HFF-Myc (cell line): ENCODE measurements around the gene PYGL.
A peak's percentile ranks its signal among the peaks of the same experiment; 100 is the strongest.
"Not testable (repeated sequence)": the region's sequence is repeated elsewhere in the genome, so short reads cannot be mapped to it uniquely, and the experiment has no call there.

Experiments used
- DNase-seq: peaks from one replicate; pipeline ENCODE4 v3.0.0-alpha.2; 2011; ENCODE audit warnings: low read depth; ENCODE audit errors: extremely low read depth
- H3K4me3 ChIP-seq: replicated peaks from 2 replicates; pipeline ENCODE4 v1.5.1; 2011; ENCODE audit warnings: low read depth, mild to moderate bottlenecking, control low read depth, low read length
- CTCF ChIP-seq: IDR thresholded peaks from 2 replicates; pipeline ENCODE4 v1.5.1; 2012; ENCODE audit warnings: mild to moderate bottlenecking, low read depth, low read length, control low read depth; ENCODE audit errors: missing control alignments

PYGL gene

GRCh38 chr14:50944647-50945413 is 547 bp upstream of the PYGL start:
- DNase-seq: no peak
- H3K4me3 ChIP-seq: peak overlapping the region; percentile 94
- no peak for TF ChIP-seq CTCF

GRCh38 chr14:50943261-50943942 is 881 bp downstream of the PYGL start:
- DNase-seq: no peak
- H3K4me3 ChIP-seq: peak overlapping the region; percentile 94
- no peak for TF ChIP-seq CTCF

- H3K4me3 ChIP-seq, DNase-seq: not testable (repeated sequence)
Measured at GRCh38 chr14:50941638-50942037, 2.6 kb downstream of the PYGL start.

- no peak overlapping the region for H3K4me3 ChIP-seq
- no peak for DNase-seq
- no peak for TF ChIP-seq CTCF
Measured at GRCh38 chr14:50941151-50941550, 3.1 kb downstream of the PYGL start.

GRCh38 chr14:50937800-50938199 is 6.5 kb downstream of the PYGL start:
- H3K4me3 ChIP-seq: no peak overlapping the region
- no peak for DNase-seq
- TF ChIP-seq CTCF: no peak

- no peak for TF ChIP-seq CTCF
- no peak overlapping the region for H3K4me3 ChIP-seq
- no peak for DNase-seq
Measured at GRCh38 chr14:50937325-50937724, 7.0 kb downstream of the PYGL start.

- TF ChIP-seq CTCF: no peak
- DNase-seq: no peak
- H3K4me3 ChIP-seq: no peak overlapping the region
Measured at GRCh38 chr14:50936882-50937281, 7.4 kb downstream of the PYGL start.
